GM12892 (cell line): ENCODE results near the gene CYP17A1.

ENCODE experiments used
- POLR2A ChIP-seq: IDR thresholded peaks from 2 replicates; pipeline ENCODE4 v1.6.1; 2011; ENCODE audit warnings: low read depth, low read length, control low read depth
- POLR2AphosphoS5 ChIP-seq: IDR thresholded peaks from 2 replicates; pipeline ENCODE4 v1.6.1; 2011; ENCODE audit warnings: low read depth, low read length, control low read depth

DNA sequence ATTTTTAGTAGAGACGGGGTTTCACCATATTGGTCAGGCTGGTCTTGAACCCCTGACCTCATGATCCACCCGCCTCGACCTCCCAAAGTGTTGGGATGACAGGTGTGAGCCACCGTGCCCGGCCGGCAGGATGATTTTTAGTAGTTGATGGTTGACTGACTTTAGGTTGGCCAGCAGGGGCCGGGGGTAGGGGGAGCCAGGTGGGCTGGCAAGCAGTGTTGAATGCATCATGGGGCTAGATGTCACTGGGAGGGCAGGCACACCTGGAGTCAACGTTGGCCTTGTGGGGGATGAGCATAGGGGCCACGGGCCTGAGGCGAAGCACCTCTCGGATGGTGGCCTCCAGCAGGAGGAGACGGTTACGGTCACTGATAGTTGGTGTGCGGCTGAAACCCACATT lies 5.0 kb downstream of the CYP17A1 start:
- TF ChIP-seq POLR2AphosphoS5 (no peak), POLR2A (no peak)
